ENCODE data around the gene PLPPR3.
A peak's percentile ranks its signal among the peaks of the same experiment; 100 is the strongest.

The PLPPR3 gene

DNA sequence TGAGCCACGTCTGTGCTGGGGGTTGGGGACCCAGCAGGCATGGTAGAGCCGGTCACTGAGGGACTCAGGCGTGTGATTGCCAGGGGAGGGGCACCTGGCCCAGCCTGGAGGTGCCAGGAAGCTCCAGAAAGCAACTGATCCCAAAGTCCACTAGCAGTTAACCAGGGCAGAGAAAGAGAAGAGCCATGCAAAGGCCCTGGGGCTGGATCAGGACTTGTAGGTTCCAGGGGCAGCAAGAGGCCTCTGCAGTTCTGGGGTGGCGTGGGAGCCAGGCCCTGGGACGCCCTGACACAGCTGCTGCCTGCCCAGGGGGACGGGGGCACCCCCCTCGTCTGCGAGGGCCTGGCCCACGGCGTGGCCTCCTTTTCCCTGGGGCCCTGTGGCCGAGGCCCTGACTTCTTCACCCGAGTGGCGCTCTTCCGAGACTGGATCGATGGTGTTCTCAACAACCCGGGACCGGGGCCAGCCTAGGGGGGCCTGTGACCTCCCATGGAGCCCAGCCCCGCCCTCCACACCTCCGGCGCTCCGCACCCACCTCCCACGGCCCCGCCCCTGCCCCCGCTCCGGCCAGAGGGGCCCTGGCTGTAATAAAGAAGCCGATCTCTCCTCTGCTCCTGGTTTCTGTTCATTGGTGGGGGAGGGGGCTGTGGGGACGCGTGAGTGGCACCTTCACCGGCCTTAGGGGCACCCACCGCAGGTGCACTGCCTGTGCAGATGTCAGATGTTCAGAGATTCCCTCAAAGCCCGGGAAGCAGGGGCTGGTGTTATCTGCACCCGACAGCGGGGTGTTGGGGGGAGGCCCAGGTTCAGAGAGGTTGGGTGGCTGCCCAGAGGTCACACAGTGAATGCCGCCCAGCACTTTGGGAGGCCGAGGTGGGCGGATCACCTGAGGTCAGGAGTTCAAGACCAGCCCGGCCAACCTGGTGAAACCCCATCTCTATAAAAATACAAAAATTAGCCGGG is 9.9 kb upstream of the PLPPR3 start:
- no peak for TF ChIP-seq CTCF (IDR thresholded peaks at IDR 0.05; ENCODE audit: poor library complexity, severe bottlenecking)
- H3K9me3 ChIP-seq (ENCODE audit: severe bottlenecking) = no peaks in the 10 kb centered on the region
- no peaks in the 10 kb centered on the region for H3K36me3 ChIP-seq (ENCODE audit: low read depth)
- no peak for ATAC-seq (ENCODE audit: low read depth)
- no peak overlapping the region for H3K4me3 ChIP-seq (ENCODE audit: severe bottlenecking)
- DNase-seq (ENCODE audit: low spot score) = no peak
- no peaks in the 10 kb centered on the region for H3K4me1 ChIP-seq (ENCODE audit: insufficient read depth, poor library complexity, severe bottlenecking)
- no peak overlapping the region for H3K27ac ChIP-seq (ENCODE audit: poor library complexity, severe bottlenecking)
- peaks cover 3% of the 10 kb centered on the region for H3K27me3 ChIP-seq (ENCODE audit: insufficient read depth, poor library complexity, severe bottlenecking)

GRCh38 chr19:829129-829758 is 7.5 kb upstream of the PLPPR3 start:
- Histone ChIP-seq H3K27ac (ENCODE audit: poor library complexity, severe bottlenecking) (no peak overlapping the region), H3K4me3 (ENCODE audit: severe bottlenecking) (no peak overlapping the region), H3K36me3 (ENCODE audit: low read depth) (no peaks in the 10 kb centered on the region), H3K27me3 (ENCODE audit: insufficient read depth, poor library complexity, severe bottlenecking) (no peaks in the 10 kb centered on the region), H3K4me1 (ENCODE audit: insufficient read depth, poor library complexity, severe bottlenecking) (no peaks in the 10 kb centered on the region), H3K9me3 (ENCODE audit: severe bottlenecking) (no peaks in the 10 kb centered on the region)
- DNase-seq (ENCODE audit: low spot score) (no peak), ATAC-seq (ENCODE audit: low read depth) (no peak)
- no peak for TF ChIP-seq CTCF (IDR thresholded peaks at IDR 0.05; ENCODE audit: poor library complexity, severe bottlenecking)

DNA sequence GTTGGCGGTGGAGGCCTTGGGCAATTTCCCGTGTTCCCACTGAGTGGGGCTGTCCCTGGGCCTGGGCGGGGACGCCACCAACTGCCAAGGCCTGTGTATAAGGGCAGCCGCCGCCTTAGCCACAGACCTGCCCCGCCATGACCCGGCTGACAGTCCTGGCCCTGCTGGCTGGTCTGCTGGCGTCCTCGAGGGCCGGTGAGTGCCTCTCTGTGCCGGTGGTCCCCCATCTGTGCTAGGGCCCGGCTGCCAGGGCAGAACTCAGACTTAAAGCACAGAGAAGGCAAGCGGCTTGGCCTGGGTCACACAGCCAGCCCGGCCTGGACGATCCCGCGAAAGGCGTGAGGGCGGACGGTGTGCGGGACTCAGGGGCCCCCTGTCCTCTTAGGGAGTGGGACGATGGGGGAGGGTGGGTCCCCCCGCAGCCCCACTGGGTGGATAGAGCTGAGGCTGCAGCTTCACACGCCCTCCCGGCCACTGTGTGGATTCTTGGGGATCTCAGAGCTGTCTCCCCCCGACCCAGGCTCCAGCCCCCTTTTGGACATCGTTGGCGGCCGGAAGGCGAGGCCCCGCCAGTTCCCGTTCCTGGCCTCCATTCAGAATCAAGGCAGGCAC is 6.1 kb upstream of the PLPPR3 start, which contains the start of gene AZU1:
Gene AZU1, plus strand, starts transcription at position 128 of the 612 bp plus-strand sequence. Its CDS starts 10 bp downstream, at position 138.
- H3K9me3 ChIP-seq (ENCODE audit: severe bottlenecking) = no peaks in the 10 kb centered on the region
- H3K36me3 ChIP-seq (ENCODE audit: low read depth) = no peaks in the 10 kb centered on the region
- DNase-seq (ENCODE audit: low spot score) (peak; percentile 61), ATAC-seq (ENCODE audit: low read depth) (no peak)
- no peak within 1 kb of the TSS for H3K4me3 ChIP-seq (ENCODE audit: severe bottlenecking)
- H3K27me3 ChIP-seq (ENCODE audit: insufficient read depth, poor library complexity, severe bottlenecking) = peaks cover 3% of the 10 kb centered on the region
- H3K4me1 ChIP-seq (ENCODE audit: insufficient read depth, poor library complexity, severe bottlenecking) = no peaks in the 10 kb centered on the region
- TF ChIP-seq CTCF (IDR thresholded peaks at IDR 0.05; ENCODE audit: poor library complexity, severe bottlenecking) = no peak
- no peak within 1 kb of the TSS for H3K27ac ChIP-seq (ENCODE audit: poor library complexity, severe bottlenecking)

DNA sequence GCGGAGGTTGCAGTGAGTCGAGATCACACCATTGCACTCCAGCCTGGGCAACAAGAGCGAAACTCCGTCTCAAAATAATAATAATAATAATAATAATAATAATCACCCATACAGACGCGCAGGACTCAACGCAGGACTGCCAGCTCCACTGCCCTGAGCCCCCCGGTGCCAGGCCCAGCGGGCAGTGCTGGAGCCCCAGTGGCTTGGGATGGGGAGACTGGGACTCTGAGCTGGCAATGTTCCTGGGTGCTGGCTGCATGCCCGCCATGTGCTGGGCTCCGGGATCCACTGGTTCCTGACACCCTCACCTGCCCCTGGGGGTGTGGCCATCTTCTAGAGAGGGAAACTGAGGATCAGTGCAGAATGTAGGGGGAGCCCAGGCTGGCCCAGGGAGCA is 5.6 kb upstream of the PLPPR3 start:
- TF ChIP-seq CTCF (IDR thresholded peaks at IDR 0.05; ENCODE audit: poor library complexity, severe bottlenecking) = no peak
- H3K27me3 ChIP-seq (ENCODE audit: insufficient read depth, poor library complexity, severe bottlenecking) = peaks cover 6% of the 10 kb centered on the region
- no peaks in the 10 kb centered on the region for H3K36me3 ChIP-seq (ENCODE audit: low read depth)
- H3K4me1 ChIP-seq (ENCODE audit: insufficient read depth, poor library complexity, severe bottlenecking) = no peaks in the 10 kb centered on the region
- H3K4me3 ChIP-seq (ENCODE audit: severe bottlenecking) = no peak overlapping the region
- no peak overlapping the region for H3K27ac ChIP-seq (ENCODE audit: poor library complexity, severe bottlenecking)
- no peak for ATAC-seq (ENCODE audit: low read depth)
- H3K9me3 ChIP-seq (ENCODE audit: severe bottlenecking) = no peaks in the 10 kb centered on the region
- no peak for DNase-seq (ENCODE audit: low spot score)
